WTC11 (cell line): ENCODE data around the gene PTCHD4. TPM values are rescaled to one million over a fixed set of nuclear protein-coding genes. Genes with fewer than 3 reads are reported as not detected.
"Not testable (repeated sequence)": the region's sequence is repeated elsewhere in the genome, so short reads cannot be mapped to it uniquely, and the experiment has no call there.

ENCODE experiments used
- ATAC-seq: fragments of 200-7000 bp; cut with Tn5 transposase; 2 replicates; pipeline ENCODE4 v1.10.0; 2021; ENCODE audit warnings: mild to moderate bottlenecking, moderate library complexity
- CTCF ChIA-PET: fragments of 300-600 bp; sonication (Branson Sonifier 250); formaldehyde crosslinking; loops from one replicate; lab custom pipeline; 2021; ENCODE audit warnings: antibody characterized with exemption; lab: Charles Lee
- POLR2A ChIA-PET: fragments of 350-600 bp; sonication (Branson Sonifier 250); formaldehyde crosslinking; loops from one replicate; lab custom pipeline; 2021; ENCODE audit warnings: antibody characterized with exemption; lab: Charles Lee
- DNase-seq: peaks from one replicate; pipeline ENCODE4 v3.0.0; 2021; ENCODE audit warnings: low spot score
- H3K27ac Mint-ChIP-seq: 2 replicates; pipeline ENCODE4 v1.8.0; 2021; ENCODE audit warnings: mixed read lengths
- H3K27me3 Mint-ChIP-seq: 2 replicates; pipeline ENCODE4 v1.8.0; 2021; ENCODE audit warnings: low read depth, mild to moderate bottlenecking, moderate library complexity, mixed read lengths
- H3K36me3 Mint-ChIP-seq: 2 replicates; pipeline ENCODE4 v1.8.0; 2021; ENCODE audit warnings: mixed read lengths
- H3K4me1 Mint-ChIP-seq: 2 replicates; pipeline ENCODE4 v1.8.0; 2022; ENCODE audit warnings: mixed read lengths
- H3K4me3 Mint-ChIP-seq: 2 replicates; pipeline ENCODE4 v1.8.0; 2021; ENCODE audit warnings: mild to moderate bottlenecking, moderate library complexity, mixed read lengths
- H3K9me3 Mint-ChIP-seq: 2 replicates; pipeline ENCODE4 v1.8.0; 2021; ENCODE audit warnings: mixed read lengths
- CREB1 ChIP-seq: sonication (generic); formaldehyde crosslinking; IDR thresholded peaks from 2 replicates; pipeline ENCODE4 v1.8.0; 2023; ENCODE audit warnings: mild to moderate bottlenecking, missing genetic modification reagents
- EMX1 ChIP-seq: fragments of 250-450 bp; sonication (Bioruptor Pico); IDR thresholded peaks from 2 replicates; pipeline ENCODE4 v1.8.0; 2021; ENCODE audit warnings: mild to moderate bottlenecking
- FOXJ3 ChIP-seq: sonication (generic); formaldehyde crosslinking; IDR thresholded peaks from 2 replicates; pipeline ENCODE4 v1.9.0; 2021; ENCODE audit warnings: missing genetic modification reagents, mild to moderate bottlenecking, borderline replicate concordance
- GABPB1 ChIP-seq: sonication (generic); formaldehyde crosslinking; IDR thresholded peaks from 2 replicates; pipeline ENCODE4 v1.8.1; 2023; ENCODE audit warnings: mild to moderate bottlenecking, missing genetic modification reagents
- GRHL2 ChIP-seq: fragments of 250-450 bp; sonication (Bioruptor Pico); IDR thresholded peaks from 2 replicates; pipeline ENCODE4 v1.8.0; 2022; ENCODE audit warnings: mild to moderate bottlenecking, moderate library complexity; ENCODE audit not compliant: insufficient replicate concordance, severe bottlenecking
- JUN ChIP-seq: sonication (generic); formaldehyde crosslinking; IDR thresholded peaks from 2 replicates; pipeline ENCODE4 v1.8.0; 2023; ENCODE audit warnings: mild to moderate bottlenecking, missing genetic modification reagents
- NFYB ChIP-seq: sonication (generic); formaldehyde crosslinking; conservative IDR thresholded peaks from 2 replicates; pipeline ENCODE4 v1.8.0; 2022; ENCODE audit warnings: low read depth, missing genetic modification reagents
- PRRX2 ChIP-seq: fragments of 250-450 bp; sonication (Bioruptor Pico); IDR thresholded peaks from 2 replicates; pipeline ENCODE4 v1.8.0; 2021; ENCODE audit warnings: mild to moderate bottlenecking
- ZMAT4 ChIP-seq: fragments of 250-450 bp; sonication (Bioruptor Pico); IDR thresholded peaks from 2 replicates; pipeline ENCODE4 v1.9.0; 2021; ENCODE audit warnings: mild to moderate bottlenecking
- ZNF263 ChIP-seq: sonication (generic); formaldehyde crosslinking; IDR thresholded peaks from 2 replicates; pipeline ENCODE4 v1.8.1; 2022; ENCODE audit warnings: low read depth, mild to moderate bottlenecking, moderate library complexity, missing genetic modification reagents
- ZNF281 ChIP-seq: sonication (generic); formaldehyde crosslinking; IDR thresholded peaks from 2 replicates; pipeline ENCODE4 v1.8.0; 2023; ENCODE audit warnings: mild to moderate bottlenecking, missing genetic modification reagents
- ZNF423 ChIP-seq: fragments of 250-450 bp; sonication (Bioruptor Pico); IDR thresholded peaks from 2 replicates; pipeline ENCODE4 v2.1.2; 2022; ENCODE audit warnings: mild to moderate bottlenecking, moderate library complexity
- total RNA-seq: library from RNA; stranded (reverse); gene quantifications from 3 replicates; pipeline ENCODE4 v1.2.3, GENCODE V29; 2021
- TF ChIP-seq, protein P1 (sequence below): sonication (generic); formaldehyde crosslinking; IDR thresholded peaks from 2 replicates; pipeline ENCODE4 v1.8.1; 2022; ENCODE audit warnings: low read depth, mild to moderate bottlenecking, moderate library complexity, missing genetic modification reagents, borderline replicate concordance
- TF ChIP-seq, protein P2 (sequence below): fragments of 250-450 bp; sonication (Bioruptor Pico); IDR thresholded peaks from 2 replicates; pipeline ENCODE4 v1.8.0; 2021; ENCODE audit warnings: mild to moderate bottlenecking
- TF ChIP-seq, protein P3 (sequence below): sonication (generic); formaldehyde crosslinking; IDR thresholded peaks from 2 replicates; pipeline ENCODE4 v1.8.1; 2023; ENCODE audit warnings: mild to moderate bottlenecking, missing genetic modification reagents, moderate library complexity
- TF ChIP-seq, protein P4 (sequence below): fragments of 200-600 bp; IDR thresholded peaks from 2 replicates; pipeline ENCODE4 v1.8.0; 2022; ENCODE audit warnings: antibody characterized with exemption

Gene PTCHD4
- total RNA-seq, 1 experiment from 2014 or later: 1.6 TPM

DNA sequence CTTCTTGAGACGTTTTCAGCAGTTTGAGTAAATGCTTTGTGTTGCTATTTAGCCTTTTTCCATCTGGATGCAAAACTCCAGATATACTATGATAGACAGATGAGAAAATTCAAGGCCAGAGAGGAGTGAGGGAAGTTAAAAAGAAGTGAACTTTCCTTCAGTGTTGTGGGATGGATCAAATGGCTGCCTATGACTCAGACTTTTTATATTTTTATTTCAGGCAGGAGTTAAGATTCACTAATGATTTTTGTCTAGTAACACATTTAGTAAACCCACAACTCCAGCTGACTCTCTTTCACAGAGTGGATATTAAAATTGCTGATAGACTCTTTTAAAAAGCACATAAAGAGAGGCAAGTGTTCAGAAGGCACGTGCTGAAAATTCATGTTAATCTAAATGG, 23.2 kb upstream of the PTCHD4 start:
- DNase-seq (no peak), ATAC-seq (no peak)
- Mint-ChIP-seq H3K9me3 (no peaks in the 10 kb centered on the region), H3K27ac (no peak overlapping the region), H3K27me3 (no peaks in the 10 kb centered on the region), H3K36me3 (no peaks in the 10 kb centered on the region), H3K4me3 (no peak overlapping the region), H3K4me1 (peaks cover 4% of the 10 kb centered on the region)
- ChIA-PET POLR2A (no interaction called here), CTCF (no interaction called here)
- TF ChIP-seq JUN (no peak), EMX1 (no peak)
- TF ChIP-seq, protein P1, sequence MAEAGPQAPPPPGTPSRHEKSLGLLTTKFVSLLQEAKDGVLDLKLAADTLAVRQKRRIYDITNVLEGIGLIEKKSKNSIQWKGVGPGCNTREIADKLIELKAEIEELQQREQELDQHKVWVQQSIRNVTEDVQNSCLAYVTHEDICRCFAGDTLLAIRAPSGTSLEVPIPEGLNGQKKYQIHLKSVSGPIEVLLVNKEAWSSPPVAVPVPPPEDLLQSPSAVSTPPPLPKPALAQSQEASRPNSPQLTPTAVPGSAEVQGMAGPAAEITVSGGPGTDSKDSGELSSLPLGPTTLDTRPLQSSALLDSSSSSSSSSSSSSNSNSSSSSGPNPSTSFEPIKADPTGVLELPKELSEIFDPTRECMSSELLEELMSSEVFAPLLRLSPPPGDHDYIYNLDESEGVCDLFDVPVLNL (CRISPR knock-in tag): no peak

- H3K4me1 Mint-ChIP-seq: no peaks in the 10 kb centered on the region
- DNase-seq: no peak
- TF ChIP-seq GRHL2 (CRISPR knock-in tag): no peak
- TF ChIP-seq, protein P2, sequence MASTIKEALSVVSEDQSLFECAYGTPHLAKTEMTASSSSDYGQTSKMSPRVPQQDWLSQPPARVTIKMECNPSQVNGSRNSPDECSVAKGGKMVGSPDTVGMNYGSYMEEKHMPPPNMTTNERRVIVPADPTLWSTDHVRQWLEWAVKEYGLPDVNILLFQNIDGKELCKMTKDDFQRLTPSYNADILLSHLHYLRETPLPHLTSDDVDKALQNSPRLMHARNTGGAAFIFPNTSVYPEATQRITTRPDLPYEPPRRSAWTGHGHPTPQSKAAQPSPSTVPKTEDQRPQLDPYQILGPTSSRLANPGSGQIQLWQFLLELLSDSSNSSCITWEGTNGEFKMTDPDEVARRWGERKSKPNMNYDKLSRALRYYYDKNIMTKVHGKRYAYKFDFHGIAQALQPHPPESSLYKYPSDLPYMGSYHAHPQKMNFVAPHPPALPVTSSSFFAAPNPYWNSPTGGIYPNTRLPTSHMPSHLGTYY: no peak
- no peak for TF ChIP-seq PRRX2 (CRISPR knock-in tag)
- TF ChIP-seq ZMAT4 (CRISPR knock-in tag): no peak
- TF ChIP-seq, all 79 proteins: peak for 0
- ChIA-PET POLR2A (no interaction called here), CTCF (no interaction called here)
- Mint-ChIP-seq H3K36me3 (no peaks in the 10 kb centered on the region), H3K27ac (no peak overlapping the region), H3K27me3 (no peaks in the 10 kb centered on the region), H3K4me3 (no peak overlapping the region), H3K9me3 (peaks cover 6% of the 10 kb centered on the region; the same call in 1 of the 2 replicates)
- no peak for ATAC-seq
Observed at GRCh38 chr6:48123601-48124000, 12.6 kb upstream of the PTCHD4 start.

- ATAC-seq, H3K4me3 Mint-ChIP-seq, H3K4me1 Mint-ChIP-seq, H3K27me3 Mint-ChIP-seq, H3K36me3 Mint-ChIP-seq, CTCF ChIA-PET, H3K27ac Mint-ChIP-seq, H3K9me3 Mint-ChIP-seq, DNase-seq: not testable (repeated sequence)
- POLR2A ChIA-PET: interaction anchor here (0.5 kb wide), 1 partner anchor 608 kb away, joined by 5 read pairs; no protein-coding TSS in a partner anchor
Observed at GRCh38 chr6:48121983-48122749, 11.2 kb upstream of the PTCHD4 start.

DNA sequence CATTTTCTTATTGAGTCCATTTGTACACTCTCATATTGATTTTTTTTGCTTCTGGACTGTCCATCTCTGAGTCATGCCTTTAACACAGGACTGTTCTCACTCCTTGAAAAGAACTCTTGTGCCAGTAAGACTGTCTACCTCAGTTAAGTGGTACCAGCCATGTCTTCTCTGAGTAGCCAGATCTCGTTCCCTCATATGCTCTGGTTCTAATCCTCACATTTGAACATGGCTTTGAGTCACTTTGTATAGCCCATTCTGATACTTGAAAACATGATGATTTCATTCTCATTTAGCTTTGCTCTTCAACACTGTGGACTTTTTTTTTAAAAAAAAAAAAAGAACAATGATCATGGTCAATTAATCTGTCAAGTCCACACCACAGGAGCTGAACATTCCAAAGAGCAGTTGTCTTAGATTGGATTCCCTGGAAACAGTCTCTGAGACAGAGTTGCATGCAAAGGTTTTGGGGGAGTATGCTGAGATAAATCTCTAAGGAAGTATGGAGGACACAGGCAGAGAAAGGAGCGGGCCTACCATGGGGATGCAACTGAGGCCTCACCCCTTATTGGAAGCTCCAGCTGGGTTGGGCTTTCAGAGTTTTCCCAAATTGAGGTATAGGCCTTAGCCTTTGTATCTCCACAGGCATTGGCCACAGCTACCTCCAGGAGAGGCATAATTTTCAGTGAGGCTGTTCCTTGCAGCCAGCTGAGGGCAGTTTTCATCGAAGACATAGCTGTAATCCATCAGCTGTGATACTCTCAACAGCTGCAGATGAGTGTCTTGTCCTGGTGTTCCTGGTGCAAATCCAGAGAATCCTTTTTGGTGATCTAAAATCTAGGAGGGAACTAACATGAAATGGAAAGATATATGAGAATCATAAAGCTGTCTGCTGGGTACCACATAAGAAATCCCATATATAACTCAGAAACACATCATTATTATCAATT, 6.0 kb upstream of the PTCHD4 start:
- ATAC-seq (no peak), DNase-seq (no peak)
- ChIA-PET POLR2A (no interaction called here), CTCF (no interaction called here)
- Mint-ChIP-seq H3K9me3 (peaks cover 6% of the 10 kb centered on the region; the same call in 1 of the 2 replicates), H3K4me3 (no peak overlapping the region), H3K27ac (no peak overlapping the region; the same call in 1 of the 2 replicates), H3K4me1 (peaks cover 31% of the 10 kb centered on the region), H3K36me3 (no peaks in the 10 kb centered on the region), H3K27me3 (no peaks in the 10 kb centered on the region)
- TF ChIP-seq ZNF423 (CRISPR knock-in tag): no peak
- no peak for TF ChIP-seq ZNF263 (CRISPR knock-in tag)
- TF ChIP-seq, protein P3, sequence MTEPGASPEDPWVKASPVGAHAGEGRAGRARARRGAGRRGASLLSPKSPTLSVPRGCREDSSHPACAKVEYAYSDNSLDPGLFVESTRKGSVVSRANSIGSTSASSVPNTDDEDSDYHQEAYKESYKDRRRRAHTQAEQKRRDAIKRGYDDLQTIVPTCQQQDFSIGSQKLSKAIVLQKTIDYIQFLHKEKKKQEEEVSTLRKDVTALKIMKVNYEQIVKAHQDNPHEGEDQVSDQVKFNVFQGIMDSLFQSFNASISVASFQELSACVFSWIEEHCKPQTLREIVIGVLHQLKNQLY (CRISPR knock-in tag): no peak
- TF ChIP-seq FOXJ3: no peak
- no peak for TF ChIP-seq CREB1 (CRISPR knock-in tag)
- TF ChIP-seq ZNF281 (CRISPR knock-in tag): no peak
- no peak for TF ChIP-seq GRHL2 (CRISPR knock-in tag)
- TF ChIP-seq GABPB1: no peak
- TF ChIP-seq, protein P4, sequence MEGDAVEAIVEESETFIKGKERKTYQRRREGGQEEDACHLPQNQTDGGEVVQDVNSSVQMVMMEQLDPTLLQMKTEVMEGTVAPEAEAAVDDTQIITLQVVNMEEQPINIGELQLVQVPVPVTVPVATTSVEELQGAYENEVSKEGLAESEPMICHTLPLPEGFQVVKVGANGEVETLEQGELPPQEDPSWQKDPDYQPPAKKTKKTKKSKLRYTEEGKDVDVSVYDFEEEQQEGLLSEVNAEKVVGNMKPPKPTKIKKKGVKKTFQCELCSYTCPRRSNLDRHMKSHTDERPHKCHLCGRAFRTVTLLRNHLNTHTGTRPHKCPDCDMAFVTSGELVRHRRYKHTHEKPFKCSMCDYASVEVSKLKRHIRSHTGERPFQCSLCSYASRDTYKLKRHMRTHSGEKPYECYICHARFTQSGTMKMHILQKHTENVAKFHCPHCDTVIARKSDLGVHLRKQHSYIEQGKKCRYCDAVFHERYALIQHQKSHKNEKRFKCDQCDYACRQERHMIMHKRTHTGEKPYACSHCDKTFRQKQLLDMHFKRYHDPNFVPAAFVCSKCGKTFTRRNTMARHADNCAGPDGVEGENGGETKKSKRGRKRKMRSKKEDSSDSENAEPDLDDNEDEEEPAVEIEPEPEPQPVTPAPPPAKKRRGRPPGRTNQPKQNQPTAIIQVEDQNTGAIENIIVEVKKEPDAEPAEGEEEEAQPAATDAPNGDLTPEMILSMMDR: no peak
- TF ChIP-seq NFYB (CRISPR knock-in tag): no peak
